ENCODE results near the gene ACOX2. TPM values are rescaled to one million over a fixed set of nuclear protein-coding genes. Genes with fewer than 3 reads are reported as not detected.

ACOX2 gene
- total and polyA plus RNA-seq, 2 of the 13 experiments (the other 11 are each of a cell fraction or from before 2014, with no cell fraction given), result 42.6 to 98.5 TPM

GRCh38 chr3:58522759-58523425 is 14.1 kb downstream of the ACOX2 start (continued):
- TF ChIP-seq HOMEZ (CRISPR knock-in tag; IDR thresholded peaks at IDR 0.05; ENCODE audit: low read depth) (no peak), SP4 (CRISPR knock-in tag; IDR thresholded peaks at IDR 0.05) (no peak), ZNF768 (CRISPR knock-in tag; IDR thresholded peaks at IDR 0.05) (peak; percentile 88; the same call in 1 of the 2 replicates), ZBTB33 (CRISPR knock-in tag; IDR thresholded peaks at IDR 0.05) (no peak), ZNF775 (CRISPR knock-in tag; IDR thresholded peaks at IDR 0.05; ENCODE audit: borderline replicate concordance) (no peak), ZNF629 (CRISPR knock-in tag; conservative IDR thresholded peaks at IDR 0.05) (no peak), ZNF33A (CRISPR knock-in tag; IDR thresholded peaks at IDR 0.05; ENCODE audit: borderline replicate concordance) (no peak), FOXP4 (CRISPR knock-in tag; IDR thresholded peaks at IDR 0.05) (peak; percentile 94), SMYD3 (CRISPR knock-in tag; IDR thresholded peaks at IDR 0.05) (no peak), SNAPC5 (CRISPR knock-in tag; IDR thresholded peaks at IDR 0.05; ENCODE audit: borderline replicate concordance) (no peak), HNF1A (IDR thresholded peaks at IDR 0.05; ENCODE audit: low read depth) (peak; percentile 55; the same call in 1 of the 2 replicates), HNF1A (CRISPR knock-in tag; IDR thresholded peaks at IDR 0.05; ENCODE audit: borderline replicate concordance) (no peak), EP300 (IDR thresholded peaks at IDR 0.05; ENCODE audit: low read depth in 2 of 2, low read length in 2 of 2) (peak in 1 of 2 experiments; percentile 85; a peak in 2 of 4 replicates), EP300 (CRISPR knock-in tag; IDR thresholded peaks at IDR 0.05; ENCODE audit: borderline replicate concordance) (no peak), ZNF160 (CRISPR knock-in tag; IDR thresholded peaks at IDR 0.05) (no peak), STAT6 (CRISPR knock-in tag; IDR thresholded peaks at IDR 0.05; ENCODE audit: borderline replicate concordance) (no peak)
